GM18867 (cell line): ENCODE results near the gene KCNH3.
"Not testable (repeated sequence)": the region's sequence is repeated elsewhere in the genome, so short reads cannot be mapped to it uniquely, and the experiment has no call there.

Experiments used
- ATAC-seq: cut with Tn5 transposase; IDR thresholded peaks from one replicate; pipeline ENCODE4 v1.9.1; 2021; ENCODE audit warnings: mild to moderate bottlenecking, moderate library complexity; ENCODE audit not compliant: unreplicated experiment

The KCNH3 gene

GRCh38 chr12:49582850-49583249, 44.0 kb downstream of the KCNH3 start:
- ATAC-seq: no peak

GRCh38 chr12:49583366-49584094, 44.7 kb downstream of the KCNH3 start:
- ATAC-seq: no peak

GRCh38 chr12:49584591-49584990, 45.8 kb downstream of the KCNH3 start:
- no peak for ATAC-seq

GRCh38 chr12:49585477-49586459, 46.9 kb downstream of the KCNH3 start:
- no peak for ATAC-seq

GRCh38 chr12:49587174-49587908, 48.5 kb downstream of the KCNH3 start:
- ATAC-seq: no peak

- ATAC-seq: no peak
Measured at GRCh38 chr12:49588281-49588680, 49.5 kb downstream of the KCNH3 start.

GRCh38 chr12:49588721-49589516, 50.1 kb downstream of the KCNH3 start:
- ATAC-seq: no peak

- no peak for ATAC-seq
Measured at GRCh38 chr12:49598527-49598926, 59.7 kb downstream of the KCNH3 start.

- ATAC-seq: no peak
Measured at GRCh38 chr12:49599961-49600360, 61.1 kb downstream of the KCNH3 start.

GRCh38 chr12:49603721-49604120, 64.9 kb downstream of the KCNH3 start:
- no peak for ATAC-seq

- no peak for ATAC-seq
Measured at GRCh38 chr12:49604856-49605255, 66.0 kb downstream of the KCNH3 start.

- ATAC-seq: not testable (repeated sequence)
Measured at GRCh38 chr12:49605539-49605938, 66.7 kb downstream of the KCNH3 start, which contains the start of gene FAM186B. FAM186B (minus strand) TSS chr12:49605639; CDS start chr12:49605477, 162 bp downstream.
